Measurements from ENCODE around the gene PTDSS2. TPM values are rescaled to one million over a fixed set of nuclear protein-coding genes. Genes with fewer than 3 reads are reported as not detected.

Gene PTDSS2
- total and polyA plus RNA-seq, 2 of the 13 experiments (the other 11 are each of a cell fraction or from before 2014, with no cell fraction given): 21.7 to 26.4 TPM

DNA sequence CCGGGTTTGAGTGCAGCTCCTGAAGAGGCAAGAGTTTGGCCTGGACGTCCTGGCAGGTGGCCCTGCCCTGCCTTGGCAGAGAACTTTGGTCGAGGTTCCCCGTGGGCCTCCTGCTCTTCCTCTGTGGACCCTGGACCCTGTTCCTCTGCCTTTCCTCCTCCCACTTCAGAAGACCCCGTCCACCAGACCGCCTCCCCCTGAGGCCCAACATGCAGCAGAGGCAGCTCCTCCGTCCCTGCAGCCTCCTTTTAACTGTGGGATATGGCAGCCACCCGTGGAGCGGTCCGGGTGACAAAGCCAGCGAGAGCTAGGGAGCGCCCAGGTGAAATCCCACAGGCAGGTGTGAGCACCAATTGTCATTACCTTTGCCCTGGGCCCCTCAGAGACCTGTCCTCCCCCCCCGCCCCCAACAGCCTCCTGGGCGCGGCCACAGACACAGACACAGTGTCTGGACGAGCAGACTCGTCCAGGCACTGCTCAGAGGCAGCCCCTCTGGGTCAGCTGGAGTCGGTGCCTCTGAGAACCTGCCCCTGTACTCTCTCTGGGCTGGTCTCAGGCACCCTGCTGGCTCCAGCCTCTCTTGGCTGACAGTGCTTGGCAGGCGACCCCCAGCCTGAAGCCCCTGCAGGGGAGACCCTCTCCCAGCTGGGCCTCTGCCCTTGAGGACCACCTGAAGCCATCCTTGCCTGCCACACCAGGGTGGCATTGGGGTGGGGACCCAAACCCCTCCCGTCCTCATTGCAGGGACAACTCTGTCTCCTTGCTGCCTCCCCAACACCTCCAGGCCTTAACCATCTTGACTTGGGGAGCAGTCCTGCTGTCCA lies 4.1 kb upstream of the PTDSS2 start (continued):
- TF ChIP-seq SMAD9 (CRISPR knock-in tag; IDR thresholded peaks at IDR 0.05): no peak
- TF ChIP-seq HDAC1 (CRISPR knock-in tag; IDR thresholded peaks at IDR 0.05): peak; percentile 24; the same call in 1 of the 2 replicates
- no peak for TF ChIP-seq TP53 (CRISPR knock-in tag; conservative IDR thresholded peaks at IDR 0.05)
- no peak for TF ChIP-seq ZBTB40 (IDR thresholded peaks at IDR 0.05)
- no peak for TF ChIP-seq ZBTB40 (CRISPR knock-in tag; IDR thresholded peaks at IDR 0.05)
- TF ChIP-seq ZNF33B (CRISPR knock-in tag; IDR thresholded peaks at IDR 0.05): no peak
- no peak; the same call in 1 of the 2 replicates for TF ChIP-seq ZNF768 (CRISPR knock-in tag; IDR thresholded peaks at IDR 0.05)
- TF ChIP-seq, protein P1, sequence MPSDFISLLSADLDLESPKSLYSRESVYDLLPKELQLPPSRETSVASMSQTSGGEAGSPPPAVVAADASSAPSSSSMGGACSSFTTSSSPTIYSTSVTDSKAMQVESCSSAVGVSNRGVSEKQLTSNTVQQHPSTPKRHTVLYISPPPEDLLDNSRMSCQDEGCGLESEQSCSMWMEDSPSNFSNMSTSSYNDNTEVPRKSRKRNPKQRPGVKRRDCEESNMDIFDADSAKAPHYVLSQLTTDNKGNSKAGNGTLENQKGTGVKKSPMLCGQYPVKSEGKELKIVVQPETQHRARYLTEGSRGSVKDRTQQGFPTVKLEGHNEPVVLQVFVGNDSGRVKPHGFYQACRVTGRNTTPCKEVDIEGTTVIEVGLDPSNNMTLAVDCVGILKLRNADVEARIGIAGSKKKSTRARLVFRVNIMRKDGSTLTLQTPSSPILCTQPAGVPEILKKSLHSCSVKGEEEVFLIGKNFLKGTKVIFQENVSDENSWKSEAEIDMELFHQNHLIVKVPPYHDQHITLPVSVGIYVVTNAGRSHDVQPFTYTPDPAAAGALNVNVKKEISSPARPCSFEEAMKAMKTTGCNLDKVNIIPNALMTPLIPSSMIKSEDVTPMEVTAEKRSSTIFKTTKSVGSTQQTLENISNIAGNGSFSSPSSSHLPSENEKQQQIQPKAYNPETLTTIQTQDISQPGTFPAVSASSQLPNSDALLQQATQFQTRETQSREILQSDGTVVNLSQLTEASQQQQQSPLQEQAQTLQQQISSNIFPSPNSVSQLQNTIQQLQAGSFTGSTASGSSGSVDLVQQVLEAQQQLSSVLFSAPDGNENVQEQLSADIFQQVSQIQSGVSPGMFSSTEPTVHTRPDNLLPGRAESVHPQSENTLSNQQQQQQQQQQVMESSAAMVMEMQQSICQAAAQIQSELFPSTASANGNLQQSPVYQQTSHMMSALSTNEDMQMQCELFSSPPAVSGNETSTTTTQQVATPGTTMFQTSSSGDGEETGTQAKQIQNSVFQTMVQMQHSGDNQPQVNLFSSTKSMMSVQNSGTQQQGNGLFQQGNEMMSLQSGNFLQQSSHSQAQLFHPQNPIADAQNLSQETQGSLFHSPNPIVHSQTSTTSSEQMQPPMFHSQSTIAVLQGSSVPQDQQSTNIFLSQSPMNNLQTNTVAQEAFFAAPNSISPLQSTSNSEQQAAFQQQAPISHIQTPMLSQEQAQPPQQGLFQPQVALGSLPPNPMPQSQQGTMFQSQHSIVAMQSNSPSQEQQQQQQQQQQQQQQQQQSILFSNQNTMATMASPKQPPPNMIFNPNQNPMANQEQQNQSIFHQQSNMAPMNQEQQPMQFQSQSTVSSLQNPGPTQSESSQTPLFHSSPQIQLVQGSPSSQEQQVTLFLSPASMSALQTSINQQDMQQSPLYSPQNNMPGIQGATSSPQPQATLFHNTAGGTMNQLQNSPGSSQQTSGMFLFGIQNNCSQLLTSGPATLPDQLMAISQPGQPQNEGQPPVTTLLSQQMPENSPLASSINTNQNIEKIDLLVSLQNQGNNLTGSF (CRISPR knock-in tag; IDR thresholded peaks at IDR 0.05): no peak
- no peak for TF ChIP-seq TGIF2 (CRISPR knock-in tag; IDR thresholded peaks at IDR 0.05)
- TF ChIP-seq ESRRA (CRISPR knock-in tag; IDR thresholded peaks at IDR 0.05; ENCODE audit: low read depth): no peak
- TF ChIP-seq, protein P2, sequence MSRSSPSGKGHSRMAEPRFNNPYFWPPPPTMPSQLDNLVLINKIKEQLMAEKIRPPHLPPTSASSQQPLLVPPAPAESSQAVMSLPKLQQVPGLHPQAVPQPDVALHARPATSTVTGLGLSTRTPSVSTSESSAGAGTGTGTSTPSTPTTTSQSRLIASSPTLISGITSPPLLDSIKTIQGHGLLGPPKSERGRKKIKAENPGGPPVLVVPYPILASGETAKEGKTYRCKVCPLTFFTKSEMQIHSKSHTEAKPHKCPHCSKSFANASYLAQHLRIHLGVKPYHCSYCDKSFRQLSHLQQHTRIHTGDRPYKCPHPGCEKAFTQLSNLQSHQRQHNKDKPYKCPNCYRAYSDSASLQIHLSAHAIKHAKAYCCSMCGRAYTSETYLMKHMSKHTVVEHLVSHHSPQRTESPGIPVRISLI (CRISPR knock-in tag; IDR thresholded peaks at IDR 0.05; ENCODE audit: borderline replicate concordance): no peak
- TF ChIP-seq NFIC (IDR thresholded peaks at IDR 0.05; ENCODE audit: low read length): no peak
- no peak for TF ChIP-seq ATRX (CRISPR knock-in tag; IDR thresholded peaks at IDR 0.05; ENCODE audit: borderline replicate concordance)
- TF ChIP-seq, protein P3, sequence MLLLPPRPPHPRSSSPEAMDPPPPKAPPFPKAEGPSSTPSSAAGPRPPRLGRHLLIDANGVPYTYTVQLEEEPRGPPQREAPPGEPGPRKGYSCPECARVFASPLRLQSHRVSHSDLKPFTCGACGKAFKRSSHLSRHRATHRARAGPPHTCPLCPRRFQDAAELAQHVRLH (CRISPR knock-in tag; IDR thresholded peaks at IDR 0.05; ENCODE audit: borderline replicate concordance, low read depth): no peak
